Body of pancreas (tissue), 4 donors: ENCODE measurements around the gene TBC1D7. TPM values are rescaled to one million over a fixed set of nuclear protein-coding genes. Genes with fewer than 3 reads are reported as not detected.
A peak's percentile ranks its signal among the peaks of the same experiment; 100 is the strongest.

Experiments
- ATAC-seq: fragments of 150-250 bp; one replicate; pipeline ENCODE4 v1.9.1; 2016
- DNase-seq, 4 donors: peaks; one replicate each; pipeline ENCODE4 v3.0.0-alpha.2; 2019
- H3K27ac ChIP-seq, 4 donors: fragments of 200-600 bp; sonication (generic); 1 replicate in 3 of 4; 2 replicates in 1 of 4; pipeline versions ENCODE4 v1.5.1 to v1.6.1; 2016 to 2019; ENCODE audit warnings: mild to moderate bottlenecking in 1 of 4, mixed read lengths in 1 of 4, moderate library complexity in 1 of 4
- H3K27me3 ChIP-seq, 2 donors: fragments of 200-600 bp; sonication (generic); one replicate each; pipeline ENCODE4 v1.6.0; 2016; ENCODE audit warnings: mild to moderate bottlenecking in 1 of 2
- H3K36me3 ChIP-seq, 2 donors: fragments of 200-600 bp; sonication (generic); replicated peaks in 1 of 2; 2 replicates each; pipeline ENCODE4 v1.5.1; 2016; ENCODE audit warnings: low read depth in 2 of 2; ENCODE audit not compliant: insufficient read depth in 1 of 2
- H3K4me1 ChIP-seq: fragments of 200-600 bp; sonication (generic); one replicate; pipeline ENCODE4 v1.6.0; 2016
- H3K4me3 ChIP-seq, 2 donors: fragments of 200-600 bp; sonication (generic); 1 replicate in 1 of 2; 2 replicates in 1 of 2; pipeline ENCODE4 v1.5.1; 2016 to 2019
- H3K9me3 ChIP-seq, 3 donors: fragments of 200-600 bp; sonication (generic); 1 replicate in 2 of 3; 2 replicates in 1 of 3; pipeline ENCODE4 v1.5.1; 2016
- CTCF ChIP-seq, 7 experiments: fragments of 450-650 bp in 4 of 7; fragments of 200-600 bp in 3 of 7; sonication (generic) in 3 of 7; IDR thresholded peaks; one replicate each; pipeline ENCODE4 v1.5.1; 2016 to 2019; ENCODE audit warnings: antibody characterized with exemption in 7 of 7
- POLR2A ChIP-seq, 3 donors: fragments of 450-650 bp; IDR thresholded peaks; one replicate each; pipeline ENCODE4 v1.6.1; 2016; ENCODE audit warnings: antibody characterized with exemption in 3 of 3, mild to moderate bottlenecking in 2 of 3
- WGBS, 2 donors: methylation state at CpG; one replicate each; pipeline ENCODE4 v1.1.5; 2017; 5-methylcytosine and 5-hydroxymethylcytosine counted together
- intact Hi-C: fragments of 100-400 bp; cut with DNase I; formaldehyde crosslinking; loops from one replicate; pipeline ENCODE4 v1.15.1; 2023
- total RNA-seq, 2 donors: library from RNA; depleted of rRNA; stranded (reverse); fragments of >200 nt; gene quantifications; one replicate each; pipeline ENCODE4 v1.1.0, GENCODE V29; 2016

Gene TBC1D7
- total RNA-seq, 2 donors from 2014 or later = 12.5 to 15.2 TPM

DNA sequence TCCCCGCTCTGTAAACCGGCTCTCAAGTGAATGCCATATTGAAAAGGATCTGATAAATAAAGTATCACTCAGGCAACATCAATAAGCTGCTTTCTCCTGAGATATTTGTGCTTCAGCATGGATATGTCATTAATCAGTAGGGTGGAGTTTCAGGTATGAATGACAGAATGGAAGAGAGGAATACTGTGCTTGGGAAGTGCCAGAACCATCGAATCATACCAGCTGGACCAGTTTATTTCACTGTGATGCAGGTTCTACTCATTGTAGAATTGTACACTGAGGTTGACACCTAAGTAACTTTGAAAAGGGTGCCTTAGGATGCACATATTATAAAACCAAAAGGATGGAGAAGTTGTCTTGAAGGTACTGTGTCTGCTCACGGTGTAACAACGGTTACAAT lies 17.9 kb upstream of the TBC1D7 start:
- DNase-seq (no peak), ATAC-seq (no peak)
- Histone ChIP-seq H3K4me1 (no peaks in the 10 kb centered on the region), H3K36me3 (no peaks in the 10 kb centered on the region), H3K9me3 (peaks cover 0 to 5% (median 0%) of the 10 kb centered on the region in 3 donors), H3K27me3 (no peaks in the 10 kb centered on the region), H3K4me3 (no peak overlapping the region), H3K27ac (no peak overlapping the region)
- TF ChIP-seq CTCF (IDR thresholded peaks at IDR 0.05) (no peak), POLR2A (IDR thresholded peaks at IDR 0.05) (no peak)
- 80 to 84% methylated on average over 5 of the region's 5 CpGs for WGBS, 2 donors
- intact Hi-C loops = no loop called here

- Histone ChIP-seq H3K36me3 (no peaks in the 10 kb centered on the region), H3K4me1 (no peaks in the 10 kb centered on the region), H3K9me3 (peaks cover 0 to 5% (median 0%) of the 10 kb centered on the region in 3 donors), H3K27me3 (no peaks in the 10 kb centered on the region), H3K4me3 (no peak overlapping the region), H3K27ac (no peak overlapping the region)
- no peak for DNase-seq
- ATAC-seq = no peak
- TF ChIP-seq CTCF (IDR thresholded peaks at IDR 0.05) = no peak
- no peak for TF ChIP-seq POLR2A (IDR thresholded peaks at IDR 0.05)
- intact Hi-C loops = no loop called here
- WGBS, 2 donors = 71 to 85% methylated on average over 5 of the region's 5 CpGs
These were observed 14.2 kb upstream of the TBC1D7 start for GRCh38 chr6:13342414-13343019.

DNA sequence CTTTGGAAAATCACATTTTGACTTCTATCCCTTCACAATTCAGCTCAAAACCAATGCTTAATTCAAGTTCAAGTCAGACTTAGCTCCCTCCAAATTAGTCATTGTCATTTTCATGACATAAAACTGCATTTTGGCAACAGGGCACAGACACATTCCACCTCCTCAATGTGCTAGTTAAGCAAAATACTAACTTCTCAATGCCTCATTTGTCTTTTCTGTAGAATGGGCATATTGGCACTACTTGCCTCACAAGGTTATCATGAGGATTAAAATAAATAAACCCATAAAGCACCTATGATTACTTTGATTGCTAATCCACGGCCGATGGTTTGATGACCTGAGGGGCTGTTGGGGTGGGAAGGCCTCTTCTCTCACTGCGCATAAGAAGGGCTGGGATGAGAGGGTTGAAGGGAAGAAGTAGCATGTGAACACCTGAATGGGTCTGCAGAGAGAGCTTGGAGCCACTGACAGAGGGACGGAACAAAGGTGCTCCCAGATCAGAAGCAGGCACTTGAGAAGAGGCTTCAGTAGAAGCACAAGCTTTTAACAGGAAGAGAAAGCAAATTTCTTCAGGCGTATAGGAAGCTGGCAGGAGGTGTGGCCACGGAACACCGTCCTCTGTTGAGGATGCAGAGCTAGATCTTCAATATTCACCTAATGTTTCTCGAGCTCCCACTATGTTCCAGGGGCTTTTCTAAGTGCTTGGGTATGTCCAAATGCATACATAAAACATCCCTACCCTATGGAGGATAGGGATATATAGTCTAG lies 11.7 kb upstream of the TBC1D7 start:
- Histone ChIP-seq H3K4me1 (no peaks in the 10 kb centered on the region), H3K27me3 (no peaks in the 10 kb centered on the region), H3K27ac (no peak overlapping the region), H3K4me3 (no peak overlapping the region), H3K36me3 (no peaks in the 10 kb centered on the region), H3K9me3 (peaks cover 0 to 5% (median 0%) of the 10 kb centered on the region in 3 donors)
- TF ChIP-seq CTCF (IDR thresholded peaks at IDR 0.05) (no peak), POLR2A (IDR thresholded peaks at IDR 0.05) (no peak)
- ATAC-seq (no peak), DNase-seq (no peak)
- WGBS, 2 donors = 63 to 71% methylated on average over 8 of the region's 8 CpGs
- intact Hi-C loops = loop anchor here (10.0 kb wide), 1 partner anchor 235 kb away; the partner anchor contains the start of gene SIRT5

DNA sequence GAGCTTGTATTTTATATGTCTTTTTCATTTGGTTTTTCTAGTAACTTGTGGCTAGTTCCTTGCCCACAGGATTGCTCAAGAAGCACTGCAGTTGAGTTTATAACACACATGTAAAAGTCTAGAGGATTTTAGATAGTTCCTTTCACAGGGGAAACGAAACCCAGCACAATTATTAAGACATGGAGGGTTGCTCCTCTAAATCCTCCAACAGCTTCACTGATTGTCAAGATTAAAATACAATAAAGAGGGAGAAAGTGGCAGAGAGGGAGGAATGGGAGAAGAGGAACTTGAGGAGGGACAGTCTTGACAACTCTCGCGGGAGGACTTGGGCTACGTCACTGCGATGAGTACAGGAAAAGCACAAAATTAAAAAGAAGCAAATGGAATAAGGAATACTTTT lies 9.7 kb upstream of the TBC1D7 start:
- DNase-seq (peak in 1 of 4 donors; percentile 20), ATAC-seq (no peak)
- Histone ChIP-seq H3K27ac (no peak overlapping the region), H3K4me3 (no peak overlapping the region), H3K4me1 (no peaks in the 10 kb centered on the region), H3K9me3 (peaks cover 0 to 5% (median 0%) of the 10 kb centered on the region in 3 donors), H3K36me3 (no peaks in the 10 kb centered on the region), H3K27me3 (no peaks in the 10 kb centered on the region)
- 68 to 80% methylated on average over 5 of the region's 5 CpGs for WGBS, 2 donors
- intact Hi-C loops = loop anchor here (10.0 kb wide), 1 partner anchor 237 kb away; the partner anchor contains the start of gene SIRT5
- TF ChIP-seq POLR2A (IDR thresholded peaks at IDR 0.05) (no peak), CTCF (IDR thresholded peaks at IDR 0.05) (no peak)
